BJ (cell line): ENCODE measurements around the gene CALCB. TPM values are rescaled to one million over a fixed set of nuclear protein-coding genes. Genes with fewer than 3 reads are reported as not detected.

Source experiments
- CTCF ChIA-PET: fragments of 350-600 bp; formaldehyde crosslinking; extraction: SDS; loops from one replicate; lab custom pipeline; 2021; ENCODE audit warnings: antibody characterized with exemption, inconsistent platforms; lab: Yijun Ruan, JAX
- POLR2A ChIA-PET: fragments of 300-600 bp; sonication (Branson Sonifier 250); formaldehyde crosslinking; extraction: SDS; loops from one replicate; lab custom pipeline; 2021; ENCODE audit warnings: antibody characterized with exemption; lab: Charles Lee
- DNase-seq: peaks from one replicate; pipeline ENCODE4 v3.0.0-alpha.2; 2011; ENCODE audit warnings: low read depth
- H3K27me3 ChIP-seq: 2 replicates; pipeline ENCODE4 v1.6.0; 2011; ENCODE audit warnings: low read length; ENCODE audit not compliant: control insufficient read depth, insufficient read depth
- H3K36me3 ChIP-seq: 2 replicates; pipeline ENCODE4 v1.5.1; 2011; ENCODE audit warnings: low read length; ENCODE audit not compliant: control insufficient read depth, insufficient read depth
- H3K4me3 ChIP-seq: 2 replicates; pipeline ENCODE4 v1.5.1; 2011; ENCODE audit warnings: low read depth, mild to moderate bottlenecking, control low read depth, low read length
- polyA plus RNA-seq: library from polyadenylated mRNA; depleted of rRNA; stranded (reverse); fragments of >200 nt; gene quantifications from 2 replicates; pipeline ENCODE4 v1.2.3, GENCODE V29; 2011
- TF ChIP-seq, protein P1 (sequence below): IDR thresholded peaks from 2 replicates; pipeline ENCODE4 v1.5.1; 2011; ENCODE audit warnings: low read depth, mild to moderate bottlenecking, control low read depth, inconsistent platforms, low read length, moderate library complexity; ENCODE audit not compliant: insufficient read depth

The CALCB gene
- polyA plus RNA-seq, 1 experiment, result not detected

DNA sequence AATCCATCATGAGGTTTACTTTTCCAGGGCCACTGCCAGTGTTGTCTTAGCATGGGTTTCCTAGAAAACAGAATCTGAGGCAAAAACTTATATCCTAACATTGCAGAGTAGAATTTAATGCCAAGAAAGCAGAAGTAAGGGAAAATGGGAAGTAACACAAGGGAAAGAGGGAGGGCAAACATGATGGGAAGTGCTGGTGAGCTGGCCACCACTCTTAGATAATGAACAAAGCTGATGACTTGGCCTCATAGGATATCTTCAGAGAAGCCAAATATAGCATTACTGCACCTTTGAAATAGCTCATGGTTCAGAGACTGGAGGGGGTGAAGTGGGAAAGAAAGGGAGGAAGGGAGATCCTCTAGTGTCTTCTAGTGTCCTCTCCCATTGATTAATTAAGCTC lies 24.8 kb upstream of the CALCB start:
- ChIA-PET POLR2A (no interaction called here), CTCF (no interaction called here)
- H3K36me3 ChIP-seq, result no peaks in the 10 kb centered on the region
- TF ChIP-seq, protein P1, sequence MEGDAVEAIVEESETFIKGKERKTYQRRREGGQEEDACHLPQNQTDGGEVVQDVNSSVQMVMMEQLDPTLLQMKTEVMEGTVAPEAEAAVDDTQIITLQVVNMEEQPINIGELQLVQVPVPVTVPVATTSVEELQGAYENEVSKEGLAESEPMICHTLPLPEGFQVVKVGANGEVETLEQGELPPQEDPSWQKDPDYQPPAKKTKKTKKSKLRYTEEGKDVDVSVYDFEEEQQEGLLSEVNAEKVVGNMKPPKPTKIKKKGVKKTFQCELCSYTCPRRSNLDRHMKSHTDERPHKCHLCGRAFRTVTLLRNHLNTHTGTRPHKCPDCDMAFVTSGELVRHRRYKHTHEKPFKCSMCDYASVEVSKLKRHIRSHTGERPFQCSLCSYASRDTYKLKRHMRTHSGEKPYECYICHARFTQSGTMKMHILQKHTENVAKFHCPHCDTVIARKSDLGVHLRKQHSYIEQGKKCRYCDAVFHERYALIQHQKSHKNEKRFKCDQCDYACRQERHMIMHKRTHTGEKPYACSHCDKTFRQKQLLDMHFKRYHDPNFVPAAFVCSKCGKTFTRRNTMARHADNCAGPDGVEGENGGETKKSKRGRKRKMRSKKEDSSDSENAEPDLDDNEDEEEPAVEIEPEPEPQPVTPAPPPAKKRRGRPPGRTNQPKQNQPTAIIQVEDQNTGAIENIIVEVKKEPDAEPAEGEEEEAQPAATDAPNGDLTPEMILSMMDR, result no peak
- no peak for DNase-seq
- no peaks in the 10 kb centered on the region for H3K27me3 ChIP-seq
- H3K4me3 ChIP-seq, result no peak overlapping the region

DNA sequence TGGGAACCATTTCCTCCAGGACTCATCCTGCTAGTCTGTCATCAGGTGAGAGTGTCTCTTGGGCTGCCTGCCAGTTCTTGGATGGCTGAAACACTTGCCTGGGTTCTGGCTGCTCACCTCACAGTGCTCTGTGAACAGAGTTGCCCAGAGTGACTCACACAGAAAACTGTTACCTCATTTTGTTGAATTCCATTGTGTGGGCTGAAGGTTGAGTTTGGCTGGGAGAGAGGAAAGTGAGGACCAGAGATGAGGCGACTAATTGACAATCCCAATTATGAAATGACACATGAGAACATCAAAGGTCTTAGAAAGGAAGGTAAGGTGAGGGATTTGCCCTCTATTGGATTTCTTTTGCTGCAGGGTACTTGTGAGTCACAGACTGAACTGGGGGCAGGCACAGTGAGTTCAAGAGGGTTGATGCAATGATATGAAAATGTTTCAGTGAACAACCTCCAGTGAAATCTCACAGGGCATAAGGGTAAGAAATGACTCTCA lies 20.2 kb upstream of the CALCB start:
- CTCF ChIA-PET, result no interaction called here
- POLR2A ChIA-PET, result no interaction called here
- Histone ChIP-seq H3K36me3 (no peaks in the 10 kb centered on the region), H3K27me3 (no peaks in the 10 kb centered on the region), H3K4me3 (no peak overlapping the region)
- TF ChIP-seq, protein P1, result no peak
- DNase-seq, result no peak

DNA sequence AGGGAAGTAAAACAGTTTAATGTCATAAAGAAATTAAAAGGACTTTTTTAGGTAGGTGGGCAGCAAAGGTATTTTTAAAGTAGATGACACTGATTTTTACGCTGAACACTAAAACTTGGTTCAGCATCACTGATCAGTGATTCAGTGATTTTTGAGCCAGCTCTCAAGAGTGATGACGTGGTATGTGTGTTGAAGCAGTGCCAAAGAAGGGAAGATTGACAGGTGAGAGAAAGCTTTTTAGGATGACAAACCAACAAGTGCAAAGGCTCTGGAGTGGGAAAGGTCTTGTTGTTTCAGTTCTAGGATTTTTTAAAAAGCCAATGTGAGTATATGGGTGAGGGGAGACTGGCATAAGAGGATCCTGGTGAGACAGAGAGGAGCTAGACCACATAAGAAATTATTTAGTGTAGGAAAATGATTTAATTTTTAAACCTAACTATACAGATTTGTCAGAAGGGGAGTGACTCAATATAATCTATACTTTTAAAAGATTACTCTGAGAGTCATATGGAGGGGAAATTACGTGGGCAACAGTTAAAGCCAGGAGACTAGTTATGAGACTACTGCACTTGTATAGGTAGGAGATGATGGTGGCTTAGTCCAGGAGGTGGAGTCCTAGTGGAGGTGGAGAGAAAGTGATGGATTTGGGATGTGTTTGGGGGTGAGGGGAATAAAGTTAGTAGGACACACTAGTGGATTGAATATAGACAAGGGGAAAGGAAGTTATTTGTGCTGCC lies 17.6 kb upstream of the CALCB start:
- TF ChIP-seq, protein P1, result no peak
- CTCF ChIA-PET, result interaction anchor here (0.8 to 1.3 kb wide), 3 partner anchors 17 to 20 kb away, joined by 3 read pairs; partner anchors contain the start of gene CALCB
- Histone ChIP-seq H3K27me3 (no peaks in the 10 kb centered on the region), H3K36me3 (no peaks in the 10 kb centered on the region), H3K4me3 (no peak overlapping the region)
- no peak for DNase-seq
- POLR2A ChIA-PET, result no interaction called here

DNA sequence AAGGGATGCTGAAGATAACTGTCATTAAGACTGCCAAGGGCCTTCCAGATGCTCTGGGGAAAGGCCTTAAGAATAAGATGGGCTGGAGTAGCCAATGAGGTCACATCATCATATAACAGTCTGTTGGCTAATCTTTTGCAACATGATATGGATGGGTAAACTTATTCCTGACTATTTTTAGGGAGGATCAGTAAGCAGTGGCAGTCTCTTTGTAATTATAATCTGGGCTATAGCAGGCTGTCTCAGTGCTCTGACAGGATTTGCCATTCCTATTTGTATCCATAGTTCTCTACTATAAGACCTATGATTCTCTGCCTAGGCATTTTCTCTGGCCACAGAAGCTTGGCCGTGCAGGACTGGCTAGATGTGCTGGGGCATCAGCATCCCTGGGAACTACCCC lies 16.1 kb upstream of the CALCB start:
- no peak for DNase-seq
- TF ChIP-seq, protein P1, result no peak
- ChIA-PET POLR2A (no interaction called here), CTCF (interaction anchor here (1.2 kb wide), 1 partner anchor 16 kb away, joined by 3 read pairs; the partner anchor contains the start of gene CALCB)
- Histone ChIP-seq H3K27me3 (no peaks in the 10 kb centered on the region), H3K4me3 (no peak overlapping the region), H3K36me3 (no peaks in the 10 kb centered on the region)

DNA sequence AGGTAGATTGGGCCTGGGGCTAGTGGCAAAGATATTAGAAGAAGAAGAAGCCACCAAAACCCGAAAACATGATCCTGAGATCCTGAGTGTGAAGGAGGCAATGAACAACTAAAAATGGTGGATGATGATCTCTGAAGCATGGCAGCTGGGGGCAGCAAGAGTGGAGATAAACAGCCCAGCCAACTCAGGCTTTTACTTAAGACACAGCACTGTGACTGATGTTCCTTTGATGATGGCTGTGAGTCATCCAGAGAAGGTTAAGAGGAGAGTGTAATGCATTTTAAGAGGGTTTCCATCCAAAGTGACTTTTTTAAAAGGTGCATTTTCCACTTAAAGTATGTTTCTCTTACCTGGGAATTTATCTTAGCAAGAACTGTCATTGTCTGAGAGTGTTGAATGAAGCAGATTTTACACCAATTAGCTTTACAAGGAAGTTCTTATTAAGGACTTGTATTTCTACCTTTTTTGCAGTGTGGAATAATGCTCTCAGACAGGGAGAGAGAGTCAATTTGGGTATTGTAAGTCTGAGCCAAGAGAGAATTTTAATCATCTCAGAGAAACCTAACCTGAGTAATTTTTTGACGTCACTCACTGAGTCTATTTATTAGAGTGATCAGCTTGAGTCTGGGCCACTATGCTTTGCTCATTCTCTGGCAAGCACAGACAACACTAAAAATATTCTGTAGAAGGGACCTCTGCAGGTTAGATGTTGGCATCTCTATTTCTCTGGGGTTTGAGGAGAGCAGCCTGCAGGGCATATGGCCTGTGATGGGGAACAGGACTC lies 14.1 kb upstream of the CALCB start:
- TF ChIP-seq, protein P1, result no peak
- Histone ChIP-seq H3K4me3 (no peak overlapping the region), H3K27me3 (no peaks in the 10 kb centered on the region), H3K36me3 (no peaks in the 10 kb centered on the region)
- CTCF ChIA-PET, result interaction anchor here (1.2 to 1.4 kb wide), 3 partner anchors 14 to 53 kb away, joined by 3 to 6 read pairs (median 3); partner anchors contain the start of gene CALCB
- no peak for DNase-seq
- POLR2A ChIA-PET, result no interaction called here
